Measurements from ENCODE around the gene MED14.

Gene MED14

GRCh38 chrX:40663078-40663740 is 72.1 kb downstream of the MED14 start:
- no peak for DNase-seq

GRCh38 chrX:40661489-40661888 is 73.9 kb downstream of the MED14 start:
- peak; percentile 35 to 58 for DNase-seq

GRCh38 chrX:40660381-40660780 is 75.0 kb downstream of the MED14 start:
- no peak for DNase-seq

- no peak for DNase-seq
Measured at GRCh38 chrX:40653535-40653934, 81.8 kb downstream of the MED14 start.

GRCh38 chrX:40652664-40653063 is 82.7 kb downstream of the MED14 start:
- no peak for DNase-seq

- peak; percentile 56 to 70 for DNase-seq
Measured at GRCh38 chrX:40651620-40652223, 83.6 kb downstream of the MED14 start.

GRCh38 chrX:40647307-40648197 is 87.8 kb downstream of the MED14 start, which contains the start of gene CXorf38:
CXorf38 (minus strand) TSS chrX:40647561; CDS start chrX:40647520, 41 bp downstream.
- DNase-seq, result peak; percentile 76 to 97

GRCh38 chrX:40646489-40647306 is 88.6 kb downstream of the MED14 start:
- peak in 1 of 2 experiments; percentile 66 for DNase-seq

GRCh38 chrX:40644821-40645358 is 90.5 kb downstream of the MED14 start:
- DNase-seq, result peak in 1 of 2 experiments; percentile 3

- DNase-seq, result no peak
Measured at GRCh38 chrX:40644176-40644575, 91.2 kb downstream of the MED14 start.

- DNase-seq, result no peak
Measured at GRCh38 chrX:40637687-40638086, 97.7 kb downstream of the MED14 start.

- DNase-seq, result no peak
Measured at GRCh38 chrX:40632199-40632598, 103.1 kb downstream of the MED14 start.

GRCh38 chrX:40628506-40628905 is 106.8 kb downstream of the MED14 start:
- no peak for DNase-seq

GRCh38 chrX:40625294-40625693 is 110.0 kb downstream of the MED14 start:
- DNase-seq, result no peak

GRCh38 chrX:40623665-40624064 is 111.7 kb downstream of the MED14 start:
- no peak for DNase-seq

- no peak for DNase-seq
Measured at GRCh38 chrX:40623139-40623536, 112.2 kb downstream of the MED14 start, which contains the start of gene MPC1L. MPC1L (plus strand) TSS chrX:40623428; CDS start chrX:40623566, 138 bp downstream.

- DNase-seq, result peak in 1 of 2 experiments; percentile 9
Measured at GRCh38 chrX:40622479-40623138, 112.7 kb downstream of the MED14 start.

- no peak for DNase-seq
Measured at GRCh38 chrX:40617566-40617965, 117.8 kb downstream of the MED14 start.

GRCh38 chrX:40615976-40616375 is 119.4 kb downstream of the MED14 start:
- no peak for DNase-seq

- no peak for DNase-seq
Measured at GRCh38 chrX:40612511-40612910, 122.8 kb downstream of the MED14 start.

GRCh38 chrX:40607381-40607780 is 128.0 kb downstream of the MED14 start:
- no peak for DNase-seq

GRCh38 chrX:40603446-40603845 is 131.9 kb downstream of the MED14 start:
- no peak for DNase-seq

Data from NCI-H526 (cell line).